GM12892 (cell line): Measurements from ENCODE around the gene SLC25A26.

Experiments used
- POLR2A ChIP-seq: IDR thresholded peaks from 2 replicates; pipeline ENCODE4 v1.6.1; 2011; ENCODE audit warnings: low read depth, low read length, control low read depth
- POLR2AphosphoS5 ChIP-seq: IDR thresholded peaks from 2 replicates; pipeline ENCODE4 v1.6.1; 2011; ENCODE audit warnings: low read depth, low read length, control low read depth

DNA sequence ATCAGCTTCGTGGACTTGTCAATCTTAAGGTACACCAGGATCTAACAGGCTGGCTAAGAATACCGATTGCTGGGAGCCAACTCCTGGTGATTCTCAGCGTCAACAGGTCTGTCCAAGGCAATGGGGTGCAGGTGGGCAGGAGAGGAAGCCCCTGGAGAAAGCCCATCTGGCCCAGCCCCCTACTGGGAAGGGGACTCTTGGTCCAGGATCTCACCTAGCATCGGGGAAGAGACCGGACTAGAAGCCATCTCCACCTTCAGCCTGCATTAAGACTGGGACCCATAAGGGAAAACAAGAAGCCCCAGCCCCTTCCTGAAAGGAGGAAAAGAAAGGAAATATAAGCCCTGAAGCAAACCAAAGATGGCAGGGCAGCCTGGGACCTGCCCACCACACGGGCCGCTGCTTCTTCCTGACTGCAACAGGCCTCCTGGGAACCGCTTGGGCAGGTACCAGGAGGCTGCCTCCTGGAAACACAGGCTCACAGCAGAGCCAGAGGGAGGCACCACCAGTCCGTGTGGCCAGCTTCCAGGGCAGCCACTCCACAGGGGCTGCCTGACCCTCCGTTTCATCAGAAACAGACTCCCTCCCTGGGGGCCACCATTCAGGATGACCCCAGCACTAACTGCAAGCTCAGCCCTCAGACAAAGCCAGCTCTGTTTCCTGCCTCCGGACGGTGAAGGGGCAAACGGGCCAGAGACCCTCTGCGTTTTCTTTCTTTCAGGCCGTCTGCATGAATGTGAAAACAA lies 179.8 kb downstream of the SLC25A26 start:
- no peak for TF ChIP-seq POLR2A
- TF ChIP-seq POLR2AphosphoS5 = no peak
